ENCODE data around the gene FCN2.
A peak's percentile ranks its signal among the peaks of the same experiment; 100 is the strongest.
"Not testable (repeated sequence)": the region's sequence is repeated elsewhere in the genome, so short reads cannot be mapped to it uniquely, and the experiment has no call there.

FCN2 gene

DNA sequence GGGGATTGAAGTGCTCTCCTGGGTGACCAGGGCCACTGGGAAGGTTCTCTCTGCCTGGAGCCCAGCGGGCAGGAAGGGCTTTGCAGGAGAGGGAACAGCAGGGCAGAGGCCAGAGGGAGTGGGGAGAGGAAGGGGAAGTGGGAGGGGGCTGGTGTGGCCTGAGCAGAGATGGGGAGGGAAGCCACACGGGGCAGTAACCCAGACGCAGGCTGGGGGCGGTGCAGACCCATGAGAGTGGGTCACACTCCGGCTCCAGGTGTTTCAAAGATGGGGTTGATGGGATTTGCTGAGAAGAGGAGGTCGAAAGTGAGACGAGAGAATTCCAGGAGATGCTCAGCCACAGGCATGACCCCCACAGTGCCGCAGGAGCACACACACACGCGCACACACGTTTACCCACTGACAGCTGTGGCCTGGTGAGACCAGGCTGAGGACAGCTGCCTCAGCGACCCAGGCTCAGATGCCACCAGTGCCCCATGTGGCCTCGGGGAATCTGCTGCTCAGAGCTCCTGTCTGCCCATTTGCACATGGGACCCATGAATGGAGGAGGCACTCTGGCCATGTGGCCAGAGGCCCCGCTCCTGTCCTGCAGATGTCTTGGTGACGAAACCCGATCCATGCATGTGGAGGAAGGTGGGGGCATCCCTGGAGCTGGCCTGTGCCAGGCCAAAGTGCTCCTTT, 32.7 kb upstream of the FCN2 start:
- no peak for DNase-seq

DNA sequence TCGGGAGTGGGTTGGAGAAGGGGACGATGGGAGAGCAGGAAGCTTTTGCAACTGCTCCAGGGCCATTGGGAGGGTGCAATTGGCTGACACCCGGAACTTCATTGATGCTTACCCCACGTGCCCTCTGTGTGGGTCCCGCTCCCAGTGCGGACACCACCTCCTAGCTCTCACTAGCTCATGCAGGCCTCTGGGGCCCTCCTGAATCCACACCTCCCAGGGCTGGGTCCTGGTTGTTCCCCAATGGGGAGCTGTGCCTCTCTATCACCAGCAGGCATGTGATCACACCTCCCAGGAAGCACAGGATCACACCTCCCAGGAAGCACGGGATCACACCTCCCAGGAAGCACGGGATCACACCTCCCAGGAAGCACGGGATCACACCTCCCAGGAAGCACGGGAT, 32.1 kb upstream of the FCN2 start:
- DNase-seq = no peak

DNA sequence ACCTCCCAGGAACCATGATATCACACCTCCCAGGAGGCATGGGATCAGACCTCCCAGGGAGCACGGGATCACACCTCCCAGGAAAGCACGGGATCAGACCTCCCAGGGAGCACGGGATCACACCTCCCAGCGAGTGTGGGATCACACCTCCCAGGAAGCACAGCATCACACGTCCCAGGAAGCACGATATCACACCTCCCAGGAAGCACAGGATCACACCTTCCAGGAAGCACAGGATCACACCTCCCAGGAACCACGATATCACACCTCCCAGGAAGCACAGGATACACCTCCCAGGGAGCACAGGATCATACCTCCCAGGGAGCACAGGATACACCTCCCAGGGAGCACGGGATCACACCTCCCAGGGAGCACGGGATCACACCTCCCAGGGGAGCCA, 30.0 kb upstream of the FCN2 start:
- no peak for DNase-seq

DNA sequence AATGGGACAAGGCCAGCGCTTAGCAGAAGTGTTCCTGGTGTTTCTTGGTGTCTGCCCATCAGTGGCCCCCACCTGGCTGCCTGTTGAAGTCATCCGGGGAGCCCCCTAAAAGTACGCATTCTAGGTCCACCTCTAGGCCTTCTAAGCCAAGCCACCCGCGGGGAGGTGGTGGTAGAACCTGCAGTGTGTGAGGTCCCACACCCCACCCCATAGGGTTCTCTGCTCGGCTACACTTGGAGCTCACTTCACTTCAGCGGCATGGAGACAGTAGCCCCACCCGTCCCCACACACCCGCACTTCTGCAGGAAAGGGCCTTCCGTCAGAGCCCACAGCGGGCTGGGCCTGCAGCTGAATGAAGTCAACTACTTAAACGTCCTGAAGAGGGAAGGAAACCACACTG, 29.6 kb upstream of the FCN2 start:
- no peak for DNase-seq

DNA sequence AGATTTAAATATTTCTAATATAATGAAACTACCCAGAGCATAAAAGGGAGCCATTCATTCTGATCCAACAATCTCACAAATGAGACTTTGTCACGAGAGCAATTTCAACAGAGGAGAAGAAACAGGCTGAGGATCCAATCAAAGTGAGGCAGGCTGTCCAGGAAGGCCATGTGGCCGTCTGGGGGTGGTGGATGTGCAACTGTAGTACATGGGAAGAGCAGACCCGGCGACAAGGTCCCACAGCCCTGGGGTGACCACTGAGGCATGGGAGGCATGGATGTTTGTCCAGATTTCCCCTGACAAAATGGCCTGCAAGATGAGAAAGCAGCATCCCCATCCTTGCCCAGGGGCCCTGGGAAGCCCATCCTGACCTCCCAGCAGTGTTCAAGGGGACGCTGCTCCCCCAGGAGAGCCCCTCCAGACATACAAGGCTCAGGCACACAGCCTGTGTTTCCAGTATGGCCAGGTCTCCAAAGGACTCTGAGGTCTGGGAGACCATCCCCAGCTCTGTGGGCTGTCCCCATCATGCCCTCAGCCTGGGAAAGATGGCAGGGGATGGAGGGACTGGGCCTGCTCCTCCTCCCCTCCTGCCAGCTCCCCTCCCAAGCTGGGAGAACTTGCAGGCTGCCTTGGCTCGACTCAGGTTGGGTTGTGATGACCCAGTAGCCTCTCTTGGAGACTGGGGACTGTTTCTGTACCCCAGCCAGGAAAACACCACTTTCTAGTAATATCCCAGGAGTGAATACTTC, 27.5 kb upstream of the FCN2 start:
- DNase-seq = no peak

DNA sequence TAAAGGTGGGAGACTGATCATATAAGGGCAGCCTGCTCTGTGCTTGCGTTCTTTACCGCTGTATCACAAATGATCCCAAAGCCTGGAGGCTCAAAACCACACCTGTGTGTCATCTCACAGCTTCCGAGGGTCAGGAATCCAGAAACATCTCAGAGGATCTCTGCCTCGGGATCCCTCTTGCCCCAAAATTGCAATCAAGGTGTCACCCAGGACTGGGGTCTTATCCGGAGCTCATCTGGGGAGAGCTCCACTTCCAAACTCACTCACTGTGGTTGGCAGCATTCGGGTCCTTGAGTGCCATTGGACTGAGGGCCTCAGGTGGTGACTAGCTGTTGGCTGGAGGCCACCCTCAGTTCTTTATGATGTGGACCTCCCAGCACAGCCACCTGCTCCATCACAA, 26.7 kb upstream of the FCN2 start:
- no peak for DNase-seq

DNA sequence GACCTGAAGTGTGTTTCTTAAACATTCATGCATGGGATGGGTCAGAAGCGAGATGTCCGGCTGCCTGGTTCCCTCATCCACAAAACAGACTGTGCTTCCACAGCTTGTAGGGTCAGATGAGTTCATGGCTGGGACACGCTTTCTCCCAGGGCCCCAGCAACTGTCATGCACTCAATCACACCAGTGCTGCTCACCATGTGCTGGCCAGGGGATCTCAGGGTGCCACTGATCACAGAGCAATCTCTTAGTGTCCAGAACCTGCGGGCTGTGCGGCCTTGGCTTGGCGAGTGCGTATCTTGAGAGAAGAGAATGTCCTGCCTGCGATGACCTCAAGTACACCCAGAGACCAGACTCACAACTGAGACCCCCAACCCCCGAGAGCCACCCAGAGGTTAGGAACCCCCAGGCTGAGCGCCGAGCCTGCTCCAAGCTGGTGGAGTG, 26.0 kb upstream of the FCN2 start:
- DNase-seq = no peak

DNA sequence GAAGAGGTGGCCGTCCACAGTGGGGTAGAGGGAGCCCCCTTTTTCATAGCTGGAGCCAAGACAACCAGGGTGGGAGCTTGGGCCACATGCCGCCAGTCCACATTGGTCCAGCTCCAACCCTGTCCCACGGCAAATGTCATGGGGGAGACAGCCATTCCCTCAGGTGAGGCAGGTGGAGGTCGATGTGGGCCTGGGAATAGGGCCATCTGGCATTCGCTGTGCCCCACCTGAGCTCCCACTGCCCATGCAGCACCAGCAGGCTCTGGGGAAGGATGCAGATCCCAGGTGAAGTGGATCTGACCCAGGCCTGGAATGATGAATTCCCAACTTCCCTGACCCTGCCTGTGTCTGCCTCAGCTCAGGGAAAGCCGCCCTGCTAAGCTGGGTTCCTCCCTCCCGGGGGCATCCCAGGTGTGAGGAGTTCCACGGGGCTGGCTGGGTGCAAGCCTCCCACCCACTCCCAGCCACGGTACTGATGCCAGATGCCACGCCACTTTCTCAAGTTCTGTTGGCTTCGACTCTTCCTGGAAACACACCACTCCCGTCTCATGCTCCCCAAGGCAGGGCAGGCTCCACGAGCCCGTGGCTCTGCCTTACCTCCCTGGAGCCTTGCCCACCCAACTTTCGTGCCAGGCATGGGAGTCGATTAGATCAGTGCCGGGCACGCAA, 25.2 kb upstream of the FCN2 start:
- no peak for DNase-seq

DNA sequence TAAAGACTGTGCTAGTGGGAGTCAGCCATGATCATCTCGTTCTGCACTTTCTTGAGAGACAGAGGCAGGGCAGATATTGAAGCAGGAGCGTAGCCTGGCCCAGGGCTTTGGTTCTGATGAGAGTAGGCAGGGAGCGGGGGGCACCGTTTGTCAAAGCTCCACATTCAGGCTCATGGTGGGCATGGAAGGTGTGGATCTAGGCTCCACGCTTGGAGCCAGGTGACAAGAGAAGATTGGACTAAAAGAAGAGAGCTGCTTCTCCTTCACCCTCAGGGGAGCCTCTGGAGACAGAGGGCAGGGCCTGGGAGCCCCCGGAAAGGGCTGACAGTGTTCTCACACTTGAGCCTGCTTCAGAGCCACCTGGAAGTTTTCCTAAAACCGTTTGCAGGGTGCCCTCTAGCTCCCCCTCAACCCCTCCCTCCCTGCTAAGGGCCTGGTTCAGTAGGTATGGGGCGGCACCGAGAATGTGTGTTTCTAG, 24.7 kb upstream of the FCN2 start:
- no peak for DNase-seq

DNA sequence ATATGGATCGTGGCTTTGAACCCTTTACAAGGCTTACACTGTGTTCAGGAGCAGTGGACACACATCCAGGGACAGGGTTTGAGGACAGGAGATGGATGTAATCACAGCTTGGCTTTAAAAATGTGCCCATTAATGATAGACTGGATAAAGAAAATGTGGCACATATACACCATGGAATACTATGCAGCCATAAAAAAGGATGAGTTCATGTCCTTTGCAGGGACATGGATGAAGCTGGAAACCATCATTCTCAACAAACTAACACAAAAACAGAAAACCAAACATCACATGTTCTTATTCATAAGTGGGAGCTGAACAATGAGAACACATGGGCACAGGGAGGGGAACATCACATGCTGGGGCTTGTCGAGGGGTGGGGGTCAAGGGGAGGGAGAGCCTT, 23.2 kb upstream of the FCN2 start:
- not testable (repeated sequence) for DNase-seq

DNA sequence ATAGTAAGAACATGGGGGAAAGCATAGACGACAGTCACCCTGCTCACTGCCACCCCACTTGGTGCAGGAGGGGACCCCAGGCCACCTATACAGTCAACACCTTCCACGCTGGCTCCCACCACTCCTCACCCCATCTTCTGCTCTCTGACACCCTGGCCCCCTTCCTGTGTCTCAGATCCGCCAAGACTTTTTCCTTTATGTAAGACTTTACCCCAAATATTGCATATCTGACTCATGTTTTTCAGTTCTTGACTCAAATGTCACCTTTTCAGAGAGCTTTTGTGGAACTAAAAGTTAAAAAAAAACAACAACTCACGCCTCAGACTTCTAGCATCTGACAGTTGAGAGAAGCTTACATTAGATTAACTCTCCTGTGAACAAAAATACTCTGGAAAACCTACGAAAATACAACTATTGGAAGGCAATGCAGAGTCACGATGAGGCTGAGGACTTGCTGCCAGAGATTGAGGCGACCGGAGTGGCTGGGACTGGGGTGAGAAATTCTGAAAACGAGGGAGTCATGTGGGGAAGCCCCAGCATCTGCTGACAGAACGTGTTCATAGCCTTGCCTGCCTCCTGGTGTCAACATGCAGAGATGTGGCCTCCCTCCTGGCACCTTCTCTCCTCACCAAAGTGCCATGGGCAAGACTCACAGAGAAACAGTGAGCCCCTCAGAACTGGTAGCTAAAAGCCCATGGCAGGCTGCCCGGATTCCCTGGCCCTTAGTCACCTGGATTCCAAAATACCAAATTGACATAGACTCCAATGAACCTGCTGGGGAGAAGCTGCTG, 22.4 kb upstream of the FCN2 start:
- DNase-seq = peak; percentile 86

DNA sequence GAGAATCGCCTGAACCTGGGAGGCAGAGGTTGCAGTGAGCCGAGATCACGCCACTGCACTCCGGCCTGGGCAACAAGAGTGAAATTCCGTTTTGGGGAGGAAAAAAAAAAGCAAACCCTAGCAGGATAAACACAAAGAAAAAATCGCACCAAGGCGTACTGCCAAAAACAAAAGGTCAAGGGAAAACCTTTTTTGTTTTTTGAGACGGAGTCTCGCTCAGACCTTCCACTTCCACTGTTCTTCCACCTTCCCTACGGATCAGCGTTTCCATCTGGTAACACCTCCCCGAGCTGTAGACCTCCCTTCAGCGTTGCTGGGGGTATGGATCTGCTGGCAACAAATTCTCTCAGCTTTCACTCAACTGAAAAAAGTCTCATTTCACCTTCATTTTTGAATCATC, 20.1 kb upstream of the FCN2 start:
- DNase-seq = no peak

DNA sequence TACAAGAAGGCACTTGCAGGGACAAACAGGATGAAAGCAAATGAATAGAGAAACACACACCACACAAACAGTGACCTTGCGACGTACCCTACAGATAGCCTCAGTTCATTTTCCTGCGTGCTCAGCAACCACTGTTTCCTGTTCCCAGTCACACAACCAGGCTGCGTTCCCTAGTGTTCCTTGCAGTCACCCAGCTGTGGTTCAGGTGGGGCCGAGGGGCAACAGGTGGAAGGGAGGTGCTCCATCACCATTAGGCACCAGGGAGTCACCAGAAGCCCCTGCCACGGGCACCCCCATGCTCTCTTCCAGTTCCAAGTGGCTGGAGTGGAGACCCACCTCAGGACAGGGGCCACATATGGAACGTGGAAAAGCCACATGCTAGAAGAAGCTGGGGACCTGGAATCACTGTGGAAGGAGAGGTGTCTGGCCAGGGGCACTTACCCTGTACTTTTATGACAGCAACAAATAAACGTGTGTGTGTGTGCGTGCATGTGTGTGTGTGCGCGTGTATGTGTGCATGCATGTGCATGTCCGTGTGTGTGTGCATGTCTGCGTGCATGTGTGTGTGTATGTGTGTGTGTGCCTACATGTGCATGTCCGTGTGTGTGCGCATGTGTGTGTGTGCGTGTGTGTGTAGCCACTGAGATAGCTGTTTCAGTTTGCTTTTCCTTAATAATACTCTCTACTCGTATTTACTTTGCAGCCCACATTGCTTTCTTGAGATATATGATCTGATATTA, 18.8 kb upstream of the FCN2 start:
- DNase-seq = no peak

DNA sequence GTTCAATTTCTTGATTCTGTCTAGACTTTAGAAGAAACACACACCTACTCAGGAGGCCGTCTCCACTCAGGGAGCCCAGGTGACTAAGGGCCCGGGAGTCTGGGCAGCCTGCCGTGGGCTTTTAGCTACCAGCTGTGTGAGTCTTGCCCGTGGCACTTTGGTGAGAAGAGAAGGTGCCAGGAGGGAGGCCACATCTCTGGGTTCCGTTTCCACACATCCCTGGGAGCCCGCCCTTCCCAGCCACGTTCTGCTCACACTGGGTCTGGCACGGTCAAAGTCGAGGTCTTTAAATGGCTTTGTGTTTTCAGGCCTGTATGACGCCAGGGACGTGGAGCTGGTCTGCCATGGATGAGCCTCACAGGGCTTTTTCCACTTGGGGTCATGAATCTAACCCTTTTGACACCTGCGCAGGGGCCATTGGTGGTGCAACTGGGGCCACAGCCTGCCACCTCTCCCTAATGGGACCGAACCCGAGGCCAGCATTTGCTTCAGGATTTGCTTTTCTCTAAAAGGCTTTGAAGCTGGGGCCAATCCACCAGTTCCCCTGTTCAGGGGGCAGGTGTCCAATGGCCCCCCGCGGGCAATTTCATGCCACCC, 17.2 kb upstream of the FCN2 start:
- no peak for DNase-seq

DNA sequence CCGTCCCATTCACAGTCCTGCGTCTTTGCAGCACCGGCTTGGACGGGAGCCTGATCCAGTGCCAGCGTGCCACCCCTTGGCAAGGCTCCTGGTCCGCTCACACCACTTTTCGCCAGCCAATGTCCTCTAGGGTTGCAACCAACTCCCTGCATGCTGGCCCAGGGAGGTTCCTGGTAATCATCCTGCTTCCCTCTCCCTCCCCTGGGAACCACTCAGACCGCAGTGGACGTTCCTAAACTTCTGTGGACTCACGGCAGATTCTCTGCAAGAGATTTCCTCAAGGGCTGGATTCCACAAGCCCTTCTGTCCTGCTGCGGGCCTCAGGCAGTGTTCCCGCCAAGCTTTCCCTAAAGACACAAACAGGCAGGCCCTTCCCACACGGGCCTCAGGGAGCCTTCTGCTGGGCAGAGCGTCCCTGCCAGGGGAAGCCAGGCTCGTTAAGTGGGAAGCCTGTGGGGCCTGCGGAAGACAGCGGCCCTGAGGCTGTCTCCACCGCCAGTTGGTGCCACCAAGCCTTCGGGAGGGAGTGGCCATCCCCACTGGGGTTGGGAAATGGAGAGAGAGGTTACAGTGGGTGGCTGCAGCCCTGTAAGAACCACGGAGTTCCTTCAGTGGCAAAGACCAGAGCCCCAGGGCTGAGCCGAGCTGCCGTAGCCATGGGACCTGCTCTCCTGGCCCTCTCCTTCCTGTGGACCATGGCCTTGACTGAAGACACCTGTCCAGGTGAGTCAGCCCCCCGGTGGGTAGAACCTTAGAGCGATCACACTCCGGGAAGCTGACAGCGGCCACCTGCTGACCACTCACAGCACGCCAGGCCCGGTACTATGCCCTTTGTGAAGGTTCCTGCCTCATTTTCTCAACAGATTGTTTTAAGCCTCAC, 16.4 kb upstream of the FCN2 start:
- no peak for DNase-seq

DNA sequence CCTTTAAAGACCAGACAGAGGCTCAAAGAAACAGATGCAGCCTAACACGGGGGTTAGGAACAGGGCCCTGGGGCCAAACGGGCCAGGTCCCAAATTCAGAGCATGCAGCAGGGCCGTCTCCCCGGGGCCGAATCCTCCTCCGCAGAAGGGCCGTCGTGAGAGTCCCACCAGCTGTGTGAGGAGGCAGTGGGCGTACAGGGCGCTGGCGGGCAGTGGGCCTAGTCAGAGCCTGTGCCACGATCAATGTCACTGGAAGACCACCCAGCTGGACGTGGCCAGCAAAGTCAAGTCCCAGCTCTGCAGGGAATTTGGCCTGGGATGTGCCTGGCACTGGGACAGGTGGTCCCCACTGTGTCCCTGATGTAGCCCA, 15.8 kb upstream of the FCN2 start:
- no peak for DNase-seq

DNA sequence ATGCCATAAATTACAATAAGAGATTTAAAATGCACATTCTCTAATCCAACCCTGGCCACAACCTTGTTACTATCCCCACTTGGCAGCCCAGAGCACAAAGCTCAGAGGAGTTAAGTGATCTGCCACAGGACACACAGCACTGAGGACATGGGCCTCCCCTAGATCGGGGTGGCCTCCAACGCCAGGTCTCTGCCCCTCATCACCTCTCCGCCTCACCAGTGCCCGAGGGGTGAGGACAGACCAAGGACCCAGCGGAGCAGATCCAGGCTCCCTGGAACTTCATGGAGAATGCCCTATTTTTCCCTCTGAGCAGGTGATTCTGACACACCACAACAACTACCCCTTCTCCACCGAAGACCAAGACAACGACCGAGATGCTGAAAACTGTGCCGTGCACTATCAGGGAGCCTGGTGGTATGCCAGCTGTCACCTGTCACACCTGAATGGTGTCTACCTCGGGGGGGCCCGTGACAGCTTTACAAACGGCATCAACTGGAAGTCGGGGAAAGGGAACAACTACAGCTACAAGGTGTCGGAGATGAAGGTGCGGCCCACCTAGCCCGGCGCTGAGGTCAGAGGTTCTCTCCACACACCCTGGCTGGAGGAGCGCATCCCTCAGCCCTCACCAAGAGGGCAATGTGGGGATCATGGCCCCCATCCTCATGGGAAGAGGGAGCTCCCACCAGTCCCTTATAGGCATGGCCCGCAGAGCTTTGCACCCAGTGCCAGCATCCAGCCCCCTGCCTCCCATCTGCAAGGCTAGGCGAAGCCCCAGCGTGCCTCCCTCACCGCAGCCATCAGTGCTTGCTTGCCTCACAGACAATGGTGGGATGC, 12.5 kb upstream of the FCN2 start:
- DNase-seq = no peak

DNA sequence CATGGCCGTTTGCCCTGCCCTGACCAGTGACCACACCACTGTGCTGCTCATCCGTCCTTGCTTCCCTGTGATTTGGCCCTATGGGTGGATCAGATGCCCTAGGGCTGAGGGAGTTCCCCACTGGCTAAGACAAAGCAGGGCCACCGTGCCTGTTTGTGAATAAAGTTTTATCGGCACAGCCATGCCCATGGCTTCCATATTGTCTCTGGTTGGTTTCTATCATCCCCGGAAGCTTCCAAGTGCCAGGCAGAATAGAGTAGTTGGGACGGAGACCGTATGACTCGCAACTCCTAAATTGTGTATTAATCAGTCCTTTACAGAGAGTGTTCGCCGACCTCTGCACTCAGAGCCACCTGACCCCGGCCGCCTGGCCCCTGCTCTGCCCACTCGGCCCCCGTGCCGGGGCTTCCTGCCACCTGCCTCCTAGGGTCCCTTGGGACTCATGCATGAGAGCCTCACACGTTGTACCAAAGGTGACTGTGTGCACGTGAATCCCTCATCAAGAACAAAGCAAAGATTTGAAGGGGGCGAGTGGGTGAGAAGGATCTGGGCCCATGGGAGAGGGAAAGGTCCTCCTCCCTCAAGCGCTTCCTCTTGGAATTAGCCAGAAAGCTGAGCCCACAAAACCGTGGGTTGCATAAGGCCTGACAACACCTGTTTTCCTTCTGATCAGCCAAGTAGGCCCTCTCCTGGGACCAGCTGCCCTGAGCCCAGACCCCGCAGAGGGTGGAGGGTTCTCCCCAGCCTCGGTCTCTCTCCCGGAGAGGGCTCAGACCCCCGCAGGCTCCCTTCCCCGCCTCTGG, 11.7 kb upstream of the FCN2 start:
- no peak for DNase-seq

Data from activated CD4-positive, alpha-beta T cell treated with anti-CD3 and anti-CD28 coated beads, Interleukin-2, amount 50 U/mL, for 16 hours (primary cell).